Body of pancreas (tissue), 4 donors: Measurements from ENCODE around the gene TPRKB. TPM values are rescaled to one million over a fixed set of nuclear protein-coding genes. Genes with fewer than 3 reads are reported as not detected.

ENCODE experiments used
- ATAC-seq: fragments of 150-250 bp; one replicate; pipeline ENCODE4 v1.9.1; 2016
- DNase-seq, 4 donors: peaks; one replicate each; pipeline ENCODE4 v3.0.0-alpha.2; 2019
- H3K27ac ChIP-seq, 4 donors: fragments of 200-600 bp; sonication (generic); 1 replicate in 3 of 4; 2 replicates in 1 of 4; pipeline versions ENCODE4 v1.5.1 to v1.6.1; 2016 to 2019; ENCODE audit warnings: mild to moderate bottlenecking in 1 of 4, mixed read lengths in 1 of 4, moderate library complexity in 1 of 4
- H3K27me3 ChIP-seq, 2 donors: fragments of 200-600 bp; sonication (generic); one replicate each; pipeline ENCODE4 v1.6.0; 2016; ENCODE audit warnings: mild to moderate bottlenecking in 1 of 2
- H3K36me3 ChIP-seq, 2 donors: fragments of 200-600 bp; sonication (generic); replicated peaks in 1 of 2; 2 replicates each; pipeline ENCODE4 v1.5.1; 2016; ENCODE audit warnings: low read depth in 2 of 2; ENCODE audit not compliant: insufficient read depth in 1 of 2
- H3K4me1 ChIP-seq: fragments of 200-600 bp; sonication (generic); one replicate; pipeline ENCODE4 v1.6.0; 2016
- H3K4me3 ChIP-seq, 2 donors: fragments of 200-600 bp; sonication (generic); 1 replicate in 1 of 2; 2 replicates in 1 of 2; pipeline ENCODE4 v1.5.1; 2016 to 2019
- H3K9me3 ChIP-seq, 3 donors: fragments of 200-600 bp; sonication (generic); 1 replicate in 2 of 3; 2 replicates in 1 of 3; pipeline ENCODE4 v1.5.1; 2016
- POLR2A ChIP-seq, 3 donors: fragments of 450-650 bp; IDR thresholded peaks; one replicate each; pipeline ENCODE4 v1.6.1; 2016; ENCODE audit warnings: antibody characterized with exemption in 3 of 3, mild to moderate bottlenecking in 2 of 3
- WGBS, 2 donors: methylation state at CpG; one replicate each; pipeline ENCODE4 v1.1.5; 2017; 5-methylcytosine and 5-hydroxymethylcytosine counted together
- intact Hi-C: fragments of 100-400 bp; cut with DNase I; formaldehyde crosslinking; loops from one replicate; pipeline ENCODE4 v1.15.1; 2023
- total RNA-seq, 2 donors: library from RNA; depleted of rRNA; stranded (reverse); fragments of >200 nt; gene quantifications; one replicate each; pipeline ENCODE4 v1.1.0, GENCODE V29; 2016
- TF ChIP-seq, protein P1 (sequence below), 7 experiments: fragments of 450-650 bp in 4 of 7; fragments of 200-600 bp in 3 of 7; sonication (generic) in 3 of 7; IDR thresholded peaks; one replicate each; pipeline ENCODE4 v1.5.1; 2016 to 2019; ENCODE audit warnings: antibody characterized with exemption in 7 of 7

The TPRKB gene
- total RNA-seq, 2 donors from 2014 or later = 12.5 to 14.5 TPM

GRCh38 chr2:73749314-73749713 is 12.2 kb upstream of the TPRKB start:
- no peak for TF ChIP-seq POLR2A (IDR thresholded peaks at IDR 0.05)
- TF ChIP-seq, protein P1, sequence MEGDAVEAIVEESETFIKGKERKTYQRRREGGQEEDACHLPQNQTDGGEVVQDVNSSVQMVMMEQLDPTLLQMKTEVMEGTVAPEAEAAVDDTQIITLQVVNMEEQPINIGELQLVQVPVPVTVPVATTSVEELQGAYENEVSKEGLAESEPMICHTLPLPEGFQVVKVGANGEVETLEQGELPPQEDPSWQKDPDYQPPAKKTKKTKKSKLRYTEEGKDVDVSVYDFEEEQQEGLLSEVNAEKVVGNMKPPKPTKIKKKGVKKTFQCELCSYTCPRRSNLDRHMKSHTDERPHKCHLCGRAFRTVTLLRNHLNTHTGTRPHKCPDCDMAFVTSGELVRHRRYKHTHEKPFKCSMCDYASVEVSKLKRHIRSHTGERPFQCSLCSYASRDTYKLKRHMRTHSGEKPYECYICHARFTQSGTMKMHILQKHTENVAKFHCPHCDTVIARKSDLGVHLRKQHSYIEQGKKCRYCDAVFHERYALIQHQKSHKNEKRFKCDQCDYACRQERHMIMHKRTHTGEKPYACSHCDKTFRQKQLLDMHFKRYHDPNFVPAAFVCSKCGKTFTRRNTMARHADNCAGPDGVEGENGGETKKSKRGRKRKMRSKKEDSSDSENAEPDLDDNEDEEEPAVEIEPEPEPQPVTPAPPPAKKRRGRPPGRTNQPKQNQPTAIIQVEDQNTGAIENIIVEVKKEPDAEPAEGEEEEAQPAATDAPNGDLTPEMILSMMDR (IDR thresholded peaks at IDR 0.05) = no peak
- H3K27me3 ChIP-seq = no peaks in the 10 kb centered on the region
- H3K36me3 ChIP-seq = peaks cover 0 to 4% of the 10 kb centered on the region in 2 donors
- ATAC-seq = no peak
- no peak overlapping the region for H3K27ac ChIP-seq
- no peak overlapping the region for H3K4me3 ChIP-seq
- 92 to 94% methylated on average over 2 of the region's 2 CpGs for WGBS, 2 donors
- intact Hi-C loops = no loop called here
- H3K9me3 ChIP-seq = no peaks in the 10 kb centered on the region
- no peaks in the 10 kb centered on the region for H3K4me1 ChIP-seq
- no peak for DNase-seq

GRCh38 chr2:73746877-73747208 is 9.7 kb upstream of the TPRKB start:
- intact Hi-C loops = no loop called here
- Histone ChIP-seq H3K27ac (no peak overlapping the region), H3K27me3 (no peaks in the 10 kb centered on the region), H3K36me3 (peaks cover 0 to 4% of the 10 kb centered on the region in 2 donors), H3K4me3 (no peak overlapping the region), H3K4me1 (no peaks in the 10 kb centered on the region), H3K9me3 (no peaks in the 10 kb centered on the region)
- no peak for TF ChIP-seq POLR2A (IDR thresholded peaks at IDR 0.05)
- TF ChIP-seq, protein P1 (IDR thresholded peaks at IDR 0.05) = no peak
- WGBS, 2 donors = 87 to 91% methylated on average over 3 of the region's 3 CpGs
- no peak for ATAC-seq
- DNase-seq = no peak

DNA sequence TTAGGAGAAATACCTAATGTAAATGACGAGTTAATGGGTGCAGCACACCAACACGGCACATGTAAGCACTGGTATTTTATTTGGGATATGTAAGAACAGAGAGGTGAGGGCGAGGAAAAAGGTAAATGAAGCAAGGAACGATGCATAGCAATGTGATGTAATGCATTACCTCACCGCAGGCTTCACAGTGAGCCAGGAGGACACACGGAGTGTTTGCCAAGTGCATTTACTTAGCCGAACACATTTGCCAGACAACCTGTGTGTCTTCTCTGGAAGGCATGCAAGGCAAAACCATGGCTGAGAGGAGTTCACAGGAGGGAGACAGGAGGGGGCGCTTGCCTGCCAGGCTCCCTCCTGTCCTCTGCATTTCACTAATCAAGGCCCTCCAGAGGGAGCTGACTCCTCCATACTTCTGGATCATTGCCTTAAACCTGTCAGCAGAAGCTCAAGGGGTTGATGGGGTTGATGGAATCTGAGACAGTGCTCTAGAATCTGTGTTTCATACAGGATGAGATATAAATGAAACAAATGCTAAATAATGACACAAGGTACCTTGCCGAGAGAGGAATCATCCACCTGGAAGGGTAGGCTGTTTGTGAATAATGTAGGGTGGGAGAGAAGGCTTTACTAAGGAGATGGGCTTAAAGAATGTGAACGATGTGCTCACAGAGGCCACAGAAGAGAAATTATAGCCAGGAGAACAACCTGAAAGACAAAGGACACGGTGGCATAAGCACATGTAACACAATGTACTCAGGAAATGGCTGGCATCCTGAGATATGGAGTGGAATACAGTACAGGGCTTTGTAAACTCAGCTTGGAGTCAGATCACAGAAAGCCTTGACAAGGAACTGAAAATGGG is 9.1 kb upstream of the TPRKB start:
- Histone ChIP-seq H3K27ac (no peak overlapping the region), H3K27me3 (no peaks in the 10 kb centered on the region), H3K36me3 (peaks cover 0 to 4% of the 10 kb centered on the region in 2 donors), H3K9me3 (no peaks in the 10 kb centered on the region), H3K4me1 (no peaks in the 10 kb centered on the region), H3K4me3 (no peak overlapping the region)
- DNase-seq (no peak), ATAC-seq (no peak)
- WGBS, 2 donors = 91 to 94% methylated on average over 11 of the region's 11 CpGs
- intact Hi-C loops = no loop called here
- TF ChIP-seq, protein P1 (IDR thresholded peaks at IDR 0.05) = no peak
- no peak for TF ChIP-seq POLR2A (IDR thresholded peaks at IDR 0.05)

DNA sequence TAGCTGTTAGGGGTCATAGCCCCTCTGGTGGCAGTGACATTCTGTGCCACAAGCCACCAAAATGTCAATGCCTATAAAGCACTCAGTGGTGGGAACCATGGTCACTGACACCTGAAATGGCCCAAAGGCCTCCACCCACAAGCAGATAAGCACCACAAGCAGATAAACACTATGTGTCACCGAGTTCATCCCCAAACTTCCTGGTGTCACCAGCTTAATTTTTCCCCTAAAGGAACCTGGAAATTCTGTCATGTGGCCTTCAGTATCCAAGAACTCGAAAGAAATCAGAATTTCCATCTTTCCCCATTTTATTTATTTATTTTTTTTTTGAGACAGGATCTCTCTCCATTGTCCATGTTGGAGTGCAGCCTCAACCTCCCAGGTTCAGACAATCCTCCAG is 3.6 kb upstream of the TPRKB start:
- ATAC-seq = no peak
- Histone ChIP-seq H3K36me3 (no peaks in the 10 kb centered on the region), H3K4me1 (peaks cover 17% of the 10 kb centered on the region), H3K27ac (no peak overlapping the region), H3K27me3 (no peaks in the 10 kb centered on the region), H3K9me3 (no peaks in the 10 kb centered on the region), H3K4me3 (no peak overlapping the region)
- TF ChIP-seq, protein P1 (IDR thresholded peaks at IDR 0.05) = no peak
- no peak for TF ChIP-seq POLR2A (IDR thresholded peaks at IDR 0.05)
- WGBS, 2 donors = 63 to 78% methylated on average over 2 of the region's 2 CpGs
- no peak for DNase-seq
- intact Hi-C loops = no loop called here

GRCh38 chr2:73739101-73739500 is 2.0 kb upstream of the TPRKB start:
- TF ChIP-seq, protein P1 (IDR thresholded peaks at IDR 0.05) = no peak
- no peak for TF ChIP-seq POLR2A (IDR thresholded peaks at IDR 0.05)
- intact Hi-C loops = no loop called here
- Histone ChIP-seq H3K4me1 (peaks cover 17% of the 10 kb centered on the region), H3K27me3 (no peaks in the 10 kb centered on the region), H3K9me3 (no peaks in the 10 kb centered on the region), H3K4me3 (no peak overlapping the region), H3K27ac (no peak overlapping the region), H3K36me3 (peaks cover 0 to 3% of the 10 kb centered on the region in 2 donors)
- ATAC-seq (no peak), DNase-seq (no peak)
- WGBS, 2 donors = 76 to 89% methylated on average over 3 of the region's 3 CpGs
